ENCODE results near the gene LPIN3. TPM values are rescaled to one million over a fixed set of nuclear protein-coding genes. Genes with fewer than 3 reads are reported as not detected.

Gene LPIN3
- total RNA-seq, 1 experiment from 2014 or later: 3.8 TPM

- Histone ChIP-seq H2BK120ac (ENCODE audit: low read depth, low read length, poor library complexity, severe bottlenecking) (no peak overlapping the region), H3K4me2 (ENCODE audit: insufficient read depth, insufficient read length, low read length) (no peak overlapping the region), H2AK5ac (ENCODE audit: insufficient read length, low read length) (no peak overlapping the region), H2BK20ac (ENCODE audit: low read depth, low read length, poor library complexity, severe bottlenecking) (no peak overlapping the region), H3K9ac (ENCODE audit: extremely low read depth, insufficient read length, low read length) (no peak overlapping the region), H4K5ac (ENCODE audit: insufficient read length, low read depth, low read length) (no peak overlapping the region), H3K14ac (ENCODE audit: insufficient read depth, low read length) (no peak overlapping the region), H2BK5ac (ENCODE audit: insufficient read length, low read length) (no peak overlapping the region), H3K79me2 (ENCODE audit: insufficient read depth, low read length) (no peaks in the 10 kb centered on the region), H3K79me1 (ENCODE audit: insufficient read depth, low read depth, low read length, poor library complexity, severe bottlenecking) (no peaks in the 10 kb centered on the region), H3K9me3 (ENCODE audit: control insufficient read depth, low read depth, low read length) (no peaks in the 10 kb centered on the region), H2BK15ac (ENCODE audit: low read depth, low read length) (no peak overlapping the region), H3K23me2 (ENCODE audit: insufficient read length, low read depth, low read length, poor library complexity, severe bottlenecking) (peaks cover 3% of the 10 kb centered on the region), H3K27me3 (ENCODE audit: insufficient read depth, low read length) (peaks cover 14% of the 10 kb centered on the region), H4K91ac (ENCODE audit: insufficient read length, low read depth, low read length) (no peak overlapping the region), H2BK12ac (ENCODE audit: insufficient read length, low read depth, low read length) (no peak overlapping the region), H2AFZ (ENCODE audit: low read length) (no peak overlapping the region), H3K4me1 (ENCODE audit: insufficient read depth, low read length) (no peaks in the 10 kb centered on the region), H3K4ac (ENCODE audit: low read depth, low read length) (no peak overlapping the region), H4K8ac (replicated peaks; ENCODE audit: insufficient read length, low read depth, low read length) (no peak overlapping the region), H3K23ac (ENCODE audit: insufficient read length, low read depth, low read length) (no peak overlapping the region), H3T11ph (ENCODE audit: low read length) (no peak overlapping the region), H4K20me1 (ENCODE audit: control insufficient read depth, insufficient read depth, insufficient read length) (no peaks in the 10 kb centered on the region), H3K27ac (ENCODE audit: insufficient read length, low read depth, low read length) (no peak overlapping the region), H3K18ac (ENCODE audit: insufficient read length, low read depth, low read length) (no peak overlapping the region), H3K56ac (ENCODE audit: insufficient read length, low read depth, low read length) (no peak overlapping the region)
- Mint-ChIP-seq H3K4me1 (peaks cover 10 to 15% of the 10 kb centered on the region in 2 experiments), H3K27ac (no peak overlapping the region), H3K4me3 (no peak overlapping the region), H3K27me3 (ENCODE audit: low read depth) (peaks cover 27% of the 10 kb centered on the region), H3K36me3 (ENCODE audit: insufficient read depth in 1 of 3, low read depth in 3 of 3) (peaks cover 0 to 3% (median 0%) of the 10 kb centered on the region in 3 experiments; a peak in 2 of 7 replicates), H3K9me3 (no peaks in the 10 kb centered on the region; a peak in 1 of 5 replicates)
- no peak for DNase-seq
- no CpG with 5 or more reads among the region's 5 CpGs for WGBS (ENCODE audit: extremely low coverage, insufficient read length, low lambda C conversion rate)
- TF ChIP-seq CTCF (conservative IDR thresholded peaks at IDR 0.05): no peak
Observed at GRCh38 chr20:41362748-41363140, 22.1 kb downstream of the LPIN3 start.

Measured in H9 (cell line).